Kidney (tissue), 14 donors: ENCODE data around the gene MED26. TPM values are rescaled to one million over a fixed set of nuclear protein-coding genes. Genes with fewer than 3 reads are reported as not detected.
"Not testable (repeated sequence)": the region's sequence is repeated elsewhere in the genome, so short reads cannot be mapped to it uniquely, and the experiment has no call there.

Source experiments
- DNase-seq, 5 donors: peaks; one replicate each; pipeline ENCODE4 v3.0.0-alpha.2; 2013 to 2020
- FAIRE-seq: peaks from 2 replicates; lab custom pipeline; 2012; peaks lifted over from hg19 to GRCh38; lab: Jason Lieb, UNC
- H3K27ac ChIP-seq, 2 donors: one replicate each; pipeline ENCODE4 v1.7.0; 2013; ENCODE audit warnings: low read depth in 2 of 2, low read length in 2 of 2, inconsistent platforms in 1 of 2
- H3K27me3 ChIP-seq: one replicate; pipeline ENCODE4 v1.7.1; 2013; ENCODE audit warnings: low read length, inconsistent platforms; ENCODE audit not compliant: control insufficient read depth, insufficient read depth
- H3K36me3 ChIP-seq, 3 donors: one replicate each; pipeline versions ENCODE4 v1.7.0 to v1.7.1; 2013; ENCODE audit warnings: low read length in 3 of 3, control low read depth in 1 of 3, inconsistent platforms in 1 of 3; ENCODE audit not compliant: insufficient read depth in 3 of 3, control insufficient read depth in 2 of 3
- H3K4me1 ChIP-seq, 3 donors: one replicate each; pipeline versions ENCODE4 v1.7.0 to v1.7.1; 2013; ENCODE audit warnings: low read length in 3 of 3, inconsistent platforms in 1 of 3, low read depth in 1 of 3; ENCODE audit not compliant: control insufficient read depth in 2 of 3, insufficient read depth in 2 of 3
- H3K4me3 ChIP-seq, 3 donors: one replicate each; pipeline versions ENCODE4 v1.7.0 to v1.8.1; 2013; ENCODE audit warnings: low read length in 3 of 3, control low read depth in 1 of 3, inconsistent platforms in 1 of 3
- H3K9ac ChIP-seq, 3 donors: one replicate each; pipeline versions ENCODE4 v1.7.0 to v1.7.1; 2013; ENCODE audit warnings: low read length in 3 of 3, control low read depth in 1 of 3, inconsistent platforms in 1 of 3
- H3K9me3 ChIP-seq, 3 donors: one replicate each; pipeline versions ENCODE4 v1.7.0 to v1.7.1; 2013; ENCODE audit warnings: low read length in 3 of 3, control low read depth in 1 of 3, inconsistent platforms in 1 of 3; ENCODE audit not compliant: control insufficient read depth in 2 of 3, insufficient read depth in 1 of 3
- CTCF ChIP-seq: IDR thresholded peaks from 3 replicates; pipeline ENCODE4 v1.5.1; 2012; ENCODE audit warnings: mild to moderate bottlenecking, moderate library complexity, borderline replicate concordance; ENCODE audit not compliant: insufficient read depth; ENCODE audit errors: extremely low read depth
- intact Hi-C: fragments of 100-400 bp; cut with DNase I; formaldehyde crosslinking; loops from one replicate; pipeline ENCODE4 v1.11.1; 2022
- polyA plus RNA-seq: library from polyadenylated mRNA; stranded (reverse); fragments of 350-450 nt; fragmentation: Illumina TruSeq; extraction: RNeasy Lipid Tissue Mini Kit (QIAGEN cat#74804); gene quantifications from one replicate; pipeline ENCODE4 v1.2.3, GENCODE V29; 2014; ENCODE audit warnings: low read depth, low replicate concordance; ENCODE audit not compliant: insufficient read depth
- total RNA-seq: library from RNA; stranded (reverse); fragmentation: NEBNext Ultra II Directional; extraction: Animal tissue kit (Norgen Biotek cat#: 25700); gene quantifications from one replicate; pipeline ENCODE4 v1.2.1, GENCODE V29; 2021
- donor health status: control.
- donor health status: control.
- donor health status: control.
- donor health status: control.
- donor health status: control.
- donor health status: DM: yes; HTN: yes; CAD: no.
- donor health status: Normal renal cell carcinoma (clear cell type).

MED26 gene
- total and polyA plus RNA-seq, 2 donors from 2014 or later, result 3.6 to 11.8 TPM

- intact Hi-C loops, result no loop called here
- no peaks in the 10 kb centered on the region for H3K27me3 ChIP-seq
- no peak for FAIRE-seq
Measured at GRCh38 chr19:16676101-16676798, 48.2 kb upstream of the MED26 start.

GRCh38 chr19:16673839-16674238 is 45.8 kb upstream of the MED26 start:
- H3K4me1 ChIP-seq, DNase-seq, H3K9me3 ChIP-seq, H3K27me3 ChIP-seq, H3K9ac ChIP-seq, H3K36me3 ChIP-seq, H3K27ac ChIP-seq, H3K4me3 ChIP-seq, intact Hi-C loops, FAIRE-seq: not testable (repeated sequence)

More at GRCh38 chr19:16676101-16676798, 48.2 kb upstream of the MED26 start:
- Histone ChIP-seq H3K4me3 (no peak overlapping the region), H3K4me1 (no peaks in the 10 kb centered on the region), H3K9ac (no peak overlapping the region), H3K27ac (no peak overlapping the region), H3K9me3 (peaks cover 0 to 6% (median 0%) of the 10 kb centered on the region in 3 donors), H3K36me3 (peaks cover 0 to 11% (median 8%) of the 10 kb centered on the region in 3 donors)
- no peak for DNase-seq
- no peak for TF ChIP-seq CTCF

- H3K4me3 ChIP-seq, result no peak overlapping the region
- intact Hi-C loops, result no loop called here
- no peak overlapping the region for H3K9ac ChIP-seq
- H3K36me3 ChIP-seq, result no peaks in the 10 kb centered on the region
- H3K4me1 ChIP-seq, result no peaks in the 10 kb centered on the region
- no peaks in the 10 kb centered on the region for H3K9me3 ChIP-seq
- H3K27me3 ChIP-seq, result no peaks in the 10 kb centered on the region
- DNase-seq (no peak), FAIRE-seq (no peak)
- H3K27ac ChIP-seq, result no peak overlapping the region
- no peak for TF ChIP-seq CTCF
Measured at GRCh38 chr19:16673231-16673630, 45.2 kb upstream of the MED26 start.

GRCh38 chr19:16671652-16672274 is 43.8 kb upstream of the MED26 start:
- no peak overlapping the region for H3K9ac ChIP-seq
- H3K4me3 ChIP-seq, result no peak overlapping the region
- no peak overlapping the region for H3K27ac ChIP-seq
- DNase-seq (no peak), FAIRE-seq (no peak)
- H3K9me3 ChIP-seq, result no peaks in the 10 kb centered on the region
- no peaks in the 10 kb centered on the region for H3K36me3 ChIP-seq
- TF ChIP-seq CTCF, result no peak
- no peaks in the 10 kb centered on the region for H3K4me1 ChIP-seq
- no peaks in the 10 kb centered on the region for H3K27me3 ChIP-seq
- intact Hi-C loops, result no loop called here
